GM18508 (cell line): ENCODE measurements around the gene ADAMTS18.

Experiments
- ATAC-seq: cut with Tn5 transposase; IDR thresholded peaks from one replicate; pipeline ENCODE4 v1.9.1; 2021; ENCODE audit warnings: moderate number of reproducible peaks; ENCODE audit not compliant: insufficient read depth, unreplicated experiment

The ADAMTS18 gene

GRCh38 chr16:77399546-77399945 is 35.3 kb downstream of the ADAMTS18 start:
- ATAC-seq = no peak

- ATAC-seq = no peak
Observed at GRCh38 chr16:77399066-77399465, 35.8 kb downstream of the ADAMTS18 start.

GRCh38 chr16:77398495-77398894 is 36.3 kb downstream of the ADAMTS18 start:
- ATAC-seq = no peak

GRCh38 chr16:77396461-77396860 is 38.4 kb downstream of the ADAMTS18 start:
- no peak for ATAC-seq

GRCh38 chr16:77394699-77395098 is 40.1 kb downstream of the ADAMTS18 start:
- ATAC-seq = no peak

- ATAC-seq = no peak
Observed at GRCh38 chr16:77393955-77394354, 40.9 kb downstream of the ADAMTS18 start.

- ATAC-seq = no peak
Observed at GRCh38 chr16:77387815-77388209, 47.0 kb downstream of the ADAMTS18 start.

- ATAC-seq = no peak
Observed at GRCh38 chr16:77386831-77387814, 47.7 kb downstream of the ADAMTS18 start.

GRCh38 chr16:77385481-77385880 is 49.4 kb downstream of the ADAMTS18 start:
- no peak for ATAC-seq

- no peak for ATAC-seq
Observed at GRCh38 chr16:77383606-77384187, 51.1 kb downstream of the ADAMTS18 start.

GRCh38 chr16:77376358-77376757 is 58.5 kb downstream of the ADAMTS18 start:
- no peak for ATAC-seq

GRCh38 chr16:77375396-77375795 is 59.4 kb downstream of the ADAMTS18 start:
- no peak for ATAC-seq

GRCh38 chr16:77374384-77374783 is 60.5 kb downstream of the ADAMTS18 start:
- ATAC-seq = no peak

GRCh38 chr16:77373726-77374125 is 61.1 kb downstream of the ADAMTS18 start:
- ATAC-seq = no peak

GRCh38 chr16:77364770-77365169 is 70.1 kb downstream of the ADAMTS18 start:
- ATAC-seq = no peak

GRCh38 chr16:77359065-77359502 is 75.8 kb downstream of the ADAMTS18 start:
- ATAC-seq = no peak

- ATAC-seq = no peak
Observed at GRCh38 chr16:77353587-77354263, 81.1 kb downstream of the ADAMTS18 start.

GRCh38 chr16:77344341-77344740 is 90.5 kb downstream of the ADAMTS18 start:
- ATAC-seq = no peak

GRCh38 chr16:77336637-77337036 is 98.2 kb downstream of the ADAMTS18 start:
- ATAC-seq = no peak

- no peak for ATAC-seq
Observed at GRCh38 chr16:77335652-77336234, 99.1 kb downstream of the ADAMTS18 start.

GRCh38 chr16:77332792-77333191 is 102.0 kb downstream of the ADAMTS18 start:
- no peak for ATAC-seq
